HEK293 (cell line): ENCODE measurements around the gene ZKSCAN5.

Experiments
- EGR2 ChIP-seq: fragments of 450-650 bp; formaldehyde crosslinking; IDR thresholded peaks from 2 replicates; pipeline ENCODE4 v1.5.1; 2016; ENCODE audit warnings: low read depth, missing biosample characterization, missing genetic modification characterization
- HIC1 ChIP-seq: fragments of 450-650 bp; formaldehyde crosslinking; IDR thresholded peaks from 2 replicates; pipeline ENCODE4 v1.5.1; 2016; ENCODE audit warnings: missing biosample characterization, missing genetic modification characterization
- HOXA7 ChIP-seq: sonication (generic); formaldehyde crosslinking; IDR thresholded peaks from 2 replicates; pipeline ENCODE4 v1.8.1; 2022; ENCODE audit warnings: missing genetic modification reagents, borderline replicate concordance
- SALL2 ChIP-seq: fragments of 450-650 bp; formaldehyde crosslinking; IDR thresholded peaks from 2 replicates; pipeline ENCODE4 v1.5.0; 2017; ENCODE audit warnings: missing biosample characterization, mild to moderate bottlenecking, missing genetic modification characterization, borderline replicate concordance
- WT1 ChIP-seq: fragments of 450-650 bp; formaldehyde crosslinking; IDR thresholded peaks from 2 replicates; pipeline ENCODE4 v1.5.1; 2016; ENCODE audit warnings: missing biosample characterization, missing genetic modification characterization
- ZBTB20 ChIP-seq: fragments of 450-650 bp; formaldehyde crosslinking; IDR thresholded peaks from 2 replicates; pipeline ENCODE4 v1.5.1; 2016; ENCODE audit warnings: missing biosample characterization, missing genetic modification characterization
- ZIC2 ChIP-seq: fragments of 450-650 bp; formaldehyde crosslinking; IDR thresholded peaks from 2 replicates; pipeline ENCODE4 v1.5.1; 2016; ENCODE audit warnings: missing biosample characterization, missing genetic modification characterization
- ZNF112 ChIP-seq: fragments of 450-650 bp; formaldehyde crosslinking; IDR thresholded peaks from 2 replicates; pipeline ENCODE4 v1.5.0; 2017; ENCODE audit warnings: missing biosample characterization, missing genetic modification characterization
- ZNF202 ChIP-seq: fragments of 450-650 bp; formaldehyde crosslinking; IDR thresholded peaks from 2 replicates; pipeline ENCODE4 v1.5.1; 2016; ENCODE audit warnings: missing biosample characterization, missing genetic modification characterization, borderline replicate concordance
- ZNF221 ChIP-seq: fragments of 450-650 bp; formaldehyde crosslinking; IDR thresholded peaks from 2 replicates; pipeline ENCODE4 v1.5.1; 2017; ENCODE audit warnings: missing biosample characterization, missing genetic modification characterization, borderline replicate concordance
- ZNF248 ChIP-seq: fragments of 450-650 bp; formaldehyde crosslinking; IDR thresholded peaks from 2 replicates; pipeline ENCODE4 v1.5.1; 2017; ENCODE audit warnings: missing biosample characterization, missing genetic modification characterization
- ZNF266 ChIP-seq: fragments of 450-650 bp; formaldehyde crosslinking; IDR thresholded peaks from 2 replicates; pipeline ENCODE4 v1.5.1; 2016; ENCODE audit warnings: missing biosample characterization, missing genetic modification characterization, low read depth
- ZNF280C ChIP-seq: fragments of 450-650 bp; formaldehyde crosslinking; IDR thresholded peaks from 2 replicates; pipeline ENCODE4 v1.5.1; 2016; ENCODE audit warnings: missing biosample characterization, missing genetic modification characterization
- ZNF362 ChIP-seq: fragments of 450-650 bp; formaldehyde crosslinking; IDR thresholded peaks from 2 replicates; pipeline ENCODE4 v1.5.1; 2016; ENCODE audit warnings: missing biosample characterization, missing genetic modification characterization
- ZNF433 ChIP-seq: fragments of 450-650 bp; formaldehyde crosslinking; IDR thresholded peaks from 2 replicates; pipeline ENCODE4 v1.5.1; 2016; ENCODE audit warnings: missing biosample characterization, missing genetic modification characterization, low read depth
- ZNF549 ChIP-seq: fragments of 450-650 bp; IDR thresholded peaks from 2 replicates; pipeline ENCODE4 v1.5.1; 2018; ENCODE audit warnings: missing biosample characterization, missing genetic modification characterization, mild to moderate bottlenecking, inconsistent platforms, moderate library complexity
- ZNF571 ChIP-seq: fragments of 450-650 bp; formaldehyde crosslinking; IDR thresholded peaks from 2 replicates; pipeline ENCODE4 v1.5.0; 2017; ENCODE audit warnings: missing biosample characterization, missing genetic modification characterization
- ZNF658 ChIP-seq: fragments of 450-650 bp; formaldehyde crosslinking; IDR thresholded peaks from 2 replicates; pipeline ENCODE4; 2016; ENCODE audit warnings: missing biosample characterization, missing genetic modification characterization
- ZNF670 ChIP-seq: fragments of 450-650 bp; formaldehyde crosslinking; IDR thresholded peaks from 2 replicates; pipeline ENCODE4 v1.5.1; 2016; ENCODE audit warnings: missing biosample characterization, missing genetic modification characterization, low read depth
- TF ChIP-seq, protein P1 (sequence below): fragments of 450-650 bp; formaldehyde crosslinking; IDR thresholded peaks from 2 replicates; pipeline ENCODE4 v1.5.1; 2016; ENCODE audit warnings: missing biosample characterization, missing genetic modification characterization
- TF ChIP-seq, protein P2 (sequence below): fragments of 450-650 bp; formaldehyde crosslinking; IDR thresholded peaks from 2 replicates; pipeline ENCODE4 v1.5.1; 2016; ENCODE audit warnings: missing biosample characterization, missing genetic modification characterization
- TF ChIP-seq, protein P3 (sequence below): fragments of 450-650 bp; formaldehyde crosslinking; optimal IDR thresholded peaks from 2 replicates; pipeline ENCODE3; 2016; ENCODE audit warnings: missing biosample characterization, mild to moderate bottlenecking, missing genetic modification characterization
- TF ChIP-seq, protein P4 (sequence below): fragments of 450-650 bp; formaldehyde crosslinking; conservative IDR thresholded peaks from 2 replicates; pipeline ENCODE4 v1.5.1; 2016; ENCODE audit warnings: low read depth, missing biosample characterization, missing genetic modification characterization

ZKSCAN5 gene

GRCh38 chr7:99558306-99559174 is 54.1 kb downstream of the ZKSCAN5 start, which contains the start of gene ZNF655 (continued):
- TF ChIP-seq ZNF433 (tag by site-specific recombination) (no peak), ZNF658 (tag by site-specific recombination) (no peak), HOXA7 (CRISPR knock-in tag) (no peak), ZNF248 (no peak), ZNF221 (no peak), HIC1 (tag by site-specific recombination) (no peak), ZNF571 (no peak), ZBTB20 (tag by site-specific recombination) (peak; percentile 99), WT1 (peak; percentile 13; the same call in 1 of the 2 replicates), ZNF202 (tag by site-specific recombination) (no peak), ZNF549 (no peak), ZNF362 (tag by site-specific recombination) (no peak), ZNF266 (tag by site-specific recombination) (no peak), ZIC2 (tag by site-specific recombination) (no peak; the same call in 1 of the 2 replicates), EGR2 (0 out of 2 replicates have a peak, but pooled peaks have one; percentile 33), SALL2 (tag by site-specific recombination) (no peak), ZNF112 (tag by site-specific recombination) (no peak), ZNF670 (tag by site-specific recombination) (no peak), ZNF280C (tag by site-specific recombination) (no peak)
- TF ChIP-seq, protein P1, sequence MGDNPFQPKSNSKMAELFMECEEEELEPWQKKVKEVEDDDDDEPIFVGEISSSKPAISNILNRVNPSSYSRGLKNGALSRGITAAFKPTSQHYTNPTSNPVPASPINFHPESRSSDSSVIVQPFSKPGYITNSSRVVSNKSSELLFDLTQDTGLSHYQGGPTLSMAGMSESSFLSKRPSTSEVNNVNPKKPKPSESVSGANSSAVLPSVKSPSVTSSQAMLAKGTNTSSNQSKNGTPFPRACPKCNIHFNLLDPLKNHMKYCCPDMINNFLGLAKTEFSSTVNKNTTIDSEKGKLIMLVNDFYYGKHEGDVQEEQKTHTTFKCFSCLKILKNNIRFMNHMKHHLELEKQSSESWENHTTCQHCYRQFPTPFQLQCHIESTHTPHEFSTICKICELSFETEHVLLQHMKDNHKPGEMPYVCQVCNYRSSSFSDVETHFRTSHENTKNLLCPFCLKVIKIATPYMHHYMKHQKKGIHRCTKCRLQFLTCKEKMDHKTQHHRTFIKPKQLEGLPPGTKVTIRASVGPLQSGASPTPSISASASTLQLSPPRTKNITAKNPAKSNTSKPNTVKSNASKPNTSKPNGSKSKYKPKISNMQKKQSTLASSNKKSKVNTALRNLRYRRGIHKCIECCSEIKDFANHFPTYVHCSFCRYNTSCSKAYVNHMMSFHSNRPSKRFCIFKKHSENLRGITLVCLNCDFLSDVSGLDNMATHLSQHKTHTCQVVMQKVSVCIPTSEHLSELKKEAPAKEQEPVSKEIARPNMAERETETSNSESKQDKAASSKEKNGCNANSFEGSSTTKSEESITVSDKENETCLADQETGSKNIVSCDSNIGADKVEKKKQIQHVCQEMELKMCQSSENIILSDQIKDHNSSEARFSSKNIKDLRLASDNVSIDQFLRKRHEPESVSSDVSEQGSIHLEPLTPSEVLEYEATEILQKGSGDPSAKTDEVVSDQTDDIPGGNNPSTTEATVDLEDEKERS (tag by site-specific recombination): no peak
- TF ChIP-seq, protein P2, sequence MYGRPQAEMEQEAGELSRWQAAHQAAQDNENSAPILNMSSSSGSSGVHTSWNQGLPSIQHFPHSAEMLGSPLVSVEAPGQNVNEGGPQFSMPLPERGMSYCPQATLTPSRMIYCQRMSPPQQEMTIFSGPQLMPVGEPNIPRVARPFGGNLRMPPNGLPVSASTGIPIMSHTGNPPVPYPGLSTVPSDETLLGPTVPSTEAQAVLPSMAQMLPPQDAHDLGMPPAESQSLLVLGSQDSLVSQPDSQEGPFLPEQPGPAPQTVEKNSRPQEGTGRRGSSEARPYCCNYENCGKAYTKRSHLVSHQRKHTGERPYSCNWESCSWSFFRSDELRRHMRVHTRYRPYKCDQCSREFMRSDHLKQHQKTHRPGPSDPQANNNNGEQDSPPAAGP (tag by site-specific recombination): peak; percentile 59; the same call in 1 of the 2 replicates
- TF ChIP-seq, protein P3, sequence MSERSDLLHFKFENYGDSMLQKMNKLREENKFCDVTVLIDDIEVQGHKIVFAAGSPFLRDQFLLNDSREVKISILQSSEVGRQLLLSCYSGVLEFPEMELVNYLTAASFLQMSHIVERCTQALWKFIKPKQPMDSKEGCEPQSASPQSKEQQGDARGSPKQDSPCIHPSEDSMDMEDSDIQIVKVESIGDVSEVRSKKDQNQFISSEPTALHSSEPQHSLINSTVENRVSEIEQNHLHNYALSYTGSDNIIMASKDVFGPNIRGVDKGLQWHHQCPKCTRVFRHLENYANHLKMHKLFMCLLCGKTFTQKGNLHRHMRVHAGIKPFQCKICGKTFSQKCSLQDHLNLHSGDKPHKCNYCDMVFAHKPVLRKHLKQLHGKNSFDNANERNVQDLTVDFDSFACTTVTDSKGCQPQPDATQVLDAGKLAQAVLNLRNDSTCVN (tag by site-specific recombination): peak; percentile 74
- TF ChIP-seq, protein P4, sequence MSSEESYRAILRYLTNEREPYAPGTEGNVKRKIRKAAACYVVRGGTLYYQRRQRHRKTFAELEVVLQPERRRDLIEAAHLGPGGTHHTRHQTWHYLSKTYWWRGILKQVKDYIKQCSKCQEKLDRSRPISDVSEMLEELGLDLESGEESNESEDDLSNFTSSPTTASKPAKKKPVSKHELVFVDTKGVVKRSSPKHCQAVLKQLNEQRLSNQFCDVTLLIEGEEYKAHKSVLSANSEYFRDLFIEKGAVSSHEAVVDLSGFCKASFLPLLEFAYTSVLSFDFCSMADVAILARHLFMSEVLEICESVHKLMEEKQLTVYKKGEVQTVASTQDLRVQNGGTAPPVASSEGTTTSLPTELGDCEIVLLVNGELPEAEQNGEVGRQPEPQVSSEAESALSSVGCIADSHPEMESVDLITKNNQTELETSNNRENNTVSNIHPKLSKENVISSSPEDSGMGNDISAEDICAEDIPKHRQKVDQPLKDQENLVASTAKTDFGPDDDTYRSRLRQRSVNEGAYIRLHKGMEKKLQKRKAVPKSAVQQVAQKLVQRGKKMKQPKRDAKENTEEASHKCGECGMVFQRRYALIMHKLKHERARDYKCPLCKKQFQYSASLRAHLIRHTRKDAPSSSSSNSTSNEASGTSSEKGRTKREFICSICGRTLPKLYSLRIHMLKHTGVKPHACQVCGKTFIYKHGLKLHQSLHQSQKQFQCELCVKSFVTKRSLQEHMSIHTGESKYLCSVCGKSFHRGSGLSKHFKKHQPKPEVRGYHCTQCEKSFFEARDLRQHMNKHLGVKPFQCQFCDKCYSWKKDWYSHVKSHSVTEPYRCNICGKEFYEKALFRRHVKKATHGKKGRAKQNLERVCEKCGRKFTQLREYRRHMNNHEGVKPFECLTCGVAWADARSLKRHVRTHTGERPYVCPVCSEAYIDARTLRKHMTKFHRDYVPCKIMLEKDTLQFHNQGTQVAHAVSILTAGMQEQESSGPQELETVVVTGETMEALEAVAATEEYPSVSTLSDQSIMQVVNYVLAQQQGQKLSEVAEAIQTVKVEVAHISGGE (tag by site-specific recombination): peak; percentile 95
